Activated naive CD4-positive, alpha-beta T cell treated with anti-CD3 and anti-CD28 coated beads, Interleukin-2, amount 50 U/mL, for 72 hours (primary cell): ENCODE results near the gene WDR1. TPM values are rescaled to one million over a fixed set of nuclear protein-coding genes. Genes with fewer than 3 reads are reported as not detected.

Source experiments
- ATAC-seq, 2 donors: fragments of 150-1000 bp; cut with Tn5 transposase; 2 replicates each; pipeline ENCODE4 v1.10.0; 2021; ENCODE audit warnings: mild to moderate bottlenecking in 2 of 2, moderate library complexity in 2 of 2
- DNase-seq, 2 donors: peaks; one replicate each; pipeline ENCODE4 v3.0.0; 2021 to 2022; ENCODE audit warnings: low spot score in 2 of 2
- H3K27ac Mint-ChIP-seq, 2 donors: one replicate each; pipeline ENCODE4 v1.8.0; 2022; ENCODE audit warnings: mild to moderate bottlenecking in 2 of 2, mixed read lengths in 2 of 2
- H3K36me3 Mint-ChIP-seq, 2 donors: one replicate each; pipeline ENCODE4 v1.8.0; 2022; ENCODE audit warnings: mixed read lengths in 2 of 2
- H3K9me3 Mint-ChIP-seq, 2 donors: one replicate each; pipeline ENCODE4 v1.8.0; 2022; ENCODE audit warnings: mixed read lengths in 2 of 2
- total RNA-seq, 2 donors: library from RNA; stranded (reverse); gene quantifications; one replicate each; pipeline ENCODE4 v1.2.3, GENCODE V29; 2022

WDR1 gene
- total RNA-seq, 2 donors from 2014 or later, result 382 to 520 TPM

DNA sequence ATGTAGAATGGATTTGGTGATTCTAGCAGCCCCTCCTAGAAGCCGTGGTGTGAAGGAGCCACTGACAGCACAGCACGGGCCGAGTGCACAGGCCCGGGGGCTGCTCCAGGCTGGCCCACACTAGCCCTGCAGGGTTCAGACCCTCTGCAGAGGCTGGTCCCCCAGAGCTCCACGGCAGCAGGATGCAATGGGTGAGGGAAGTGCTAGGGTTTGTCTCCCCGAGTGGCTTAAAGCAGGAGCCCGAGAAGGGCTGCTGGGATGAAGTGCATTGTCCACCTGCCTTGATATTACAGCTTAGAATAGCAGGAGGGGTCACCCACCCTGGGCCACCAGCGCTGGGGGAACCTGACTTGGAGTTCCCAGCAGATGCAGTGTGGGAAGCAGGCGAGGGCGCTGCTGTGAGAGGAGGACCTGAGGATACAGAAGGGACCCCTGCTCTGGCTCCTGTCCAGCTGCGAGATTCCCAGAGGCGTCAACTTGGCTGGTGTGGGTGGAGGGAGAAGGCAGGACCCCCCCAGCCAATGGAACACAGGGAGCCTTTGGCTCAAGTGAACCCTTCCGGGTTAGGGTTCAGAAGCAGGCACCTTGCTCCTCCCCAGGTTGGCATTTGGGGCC is 30.0 kb downstream of the WDR1 start:
- ATAC-seq, result no peak
- DNase-seq, result peak in 1 of 2 donors; percentile 52

DNA sequence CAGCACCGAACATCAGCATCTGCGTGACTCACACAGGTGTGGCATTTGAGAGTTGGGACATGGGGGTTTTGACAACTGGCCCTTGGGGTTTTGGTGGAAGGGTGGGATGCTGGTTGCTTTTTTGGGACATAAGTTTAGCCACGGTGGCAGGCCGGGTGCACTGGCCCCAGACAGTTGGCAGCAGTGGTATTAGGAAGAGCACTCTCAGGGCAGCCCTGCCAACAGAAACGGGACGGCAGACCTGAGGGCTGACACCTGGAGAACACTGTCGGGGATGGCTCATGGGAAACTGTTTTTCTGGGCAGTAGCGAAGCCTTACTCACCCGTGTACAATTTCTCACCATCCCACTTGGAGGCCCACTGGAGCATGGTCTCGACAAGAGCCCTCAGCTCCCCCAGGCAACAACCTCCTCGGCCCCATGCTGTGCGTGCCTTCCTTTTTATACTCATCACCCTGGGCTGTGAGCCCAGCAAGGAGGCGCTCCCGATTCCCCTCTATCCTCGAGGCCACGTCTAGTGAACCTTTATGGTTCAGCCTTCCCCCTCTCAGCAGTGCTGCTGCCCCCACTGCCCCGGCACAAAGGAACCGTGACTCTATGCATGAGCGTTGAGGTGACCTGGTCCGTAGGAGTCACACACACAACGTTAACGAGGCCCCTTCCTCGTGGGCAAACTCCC is 30.6 kb downstream of the WDR1 start:
- H3K27ac Mint-ChIP-seq, result peak overlapping the region; percentile 57 to 60
- ATAC-seq (no peak), DNase-seq (peak in 1 of 2 donors; percentile 51)
- peaks cover 14 to 24% of the 10 kb centered on the region in 2 donors for H3K36me3 Mint-ChIP-seq
- no peaks in the 10 kb centered on the region for H3K9me3 Mint-ChIP-seq

More for the DNA sequence above, 30.0 kb downstream of the WDR1 start:
- peak overlapping the region; percentile 57 to 79 for H3K27ac Mint-ChIP-seq
- H3K9me3 Mint-ChIP-seq, result no peaks in the 10 kb centered on the region
- H3K36me3 Mint-ChIP-seq, result peaks cover 10 to 21% of the 10 kb centered on the region in 2 donors

DNA sequence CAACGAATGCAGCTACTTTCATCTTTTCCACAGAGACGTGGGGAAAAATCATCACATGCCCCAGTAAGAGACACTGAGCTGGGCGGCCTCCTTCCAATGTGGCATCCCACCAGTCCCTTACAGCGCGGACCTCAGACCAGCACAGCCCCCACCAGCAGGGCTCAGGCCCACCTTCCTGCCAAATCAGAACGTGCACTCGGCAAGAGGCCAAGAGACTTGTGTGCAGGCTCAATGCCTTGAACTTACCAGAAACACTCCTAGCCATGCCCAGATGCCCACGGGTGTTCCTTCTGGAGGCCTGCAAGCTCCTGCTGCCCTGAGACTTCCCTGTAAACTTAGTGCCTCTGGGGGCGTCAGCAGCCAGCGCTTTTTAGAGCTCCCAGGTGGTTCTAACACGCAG is 31.2 kb downstream of the WDR1 start:
- Mint-ChIP-seq H3K36me3 (peaks cover 17 to 25% of the 10 kb centered on the region in 2 donors), H3K27ac (peak overlapping the region in 1 of 2 donors; percentile 60), H3K9me3 (no peaks in the 10 kb centered on the region)
- DNase-seq, result peak in 1 of 2 donors; percentile 23
- ATAC-seq, result no peak

DNA sequence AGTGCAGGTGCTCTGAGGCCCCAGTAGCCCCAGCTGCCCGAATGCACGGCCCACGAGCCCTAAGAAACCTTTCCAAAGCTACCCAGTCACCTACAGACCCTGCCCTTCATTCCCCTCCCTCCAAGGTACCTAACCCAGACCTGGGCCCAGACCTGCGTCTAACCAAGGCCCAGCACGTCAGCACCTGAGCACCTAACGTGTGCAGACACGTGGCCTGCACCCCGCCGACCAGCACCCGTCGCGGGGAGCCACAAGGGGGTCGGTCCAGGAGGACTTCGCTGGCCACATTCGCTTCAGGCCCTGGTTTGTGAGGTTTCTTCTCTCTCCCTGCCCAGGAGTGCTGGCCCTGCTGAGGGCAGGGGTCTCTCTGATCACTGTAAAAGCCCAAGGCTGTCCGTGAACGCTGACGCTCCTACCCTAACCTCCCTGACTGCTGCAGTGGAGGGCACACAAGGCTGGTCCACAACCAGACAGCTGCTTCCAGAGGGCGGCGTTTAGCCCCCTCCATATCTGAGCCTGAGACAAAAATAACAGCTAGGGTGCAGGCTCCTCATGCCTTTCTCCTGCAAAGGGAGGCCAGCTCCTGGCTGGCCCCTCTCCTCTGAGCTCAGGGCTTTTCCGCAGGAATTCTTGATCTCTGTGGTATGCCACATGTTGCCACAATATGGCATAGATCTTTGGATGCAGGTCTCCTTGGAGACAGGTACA is 31.8 kb downstream of the WDR1 start:
- DNase-seq, result peak in 1 of 2 donors; percentile 42
- no peak for ATAC-seq
- peaks cover 17 to 25% of the 10 kb centered on the region in 2 donors for H3K36me3 Mint-ChIP-seq
- H3K9me3 Mint-ChIP-seq, result no peaks in the 10 kb centered on the region
- peak overlapping the region; percentile 60 to 72 for H3K27ac Mint-ChIP-seq

DNA sequence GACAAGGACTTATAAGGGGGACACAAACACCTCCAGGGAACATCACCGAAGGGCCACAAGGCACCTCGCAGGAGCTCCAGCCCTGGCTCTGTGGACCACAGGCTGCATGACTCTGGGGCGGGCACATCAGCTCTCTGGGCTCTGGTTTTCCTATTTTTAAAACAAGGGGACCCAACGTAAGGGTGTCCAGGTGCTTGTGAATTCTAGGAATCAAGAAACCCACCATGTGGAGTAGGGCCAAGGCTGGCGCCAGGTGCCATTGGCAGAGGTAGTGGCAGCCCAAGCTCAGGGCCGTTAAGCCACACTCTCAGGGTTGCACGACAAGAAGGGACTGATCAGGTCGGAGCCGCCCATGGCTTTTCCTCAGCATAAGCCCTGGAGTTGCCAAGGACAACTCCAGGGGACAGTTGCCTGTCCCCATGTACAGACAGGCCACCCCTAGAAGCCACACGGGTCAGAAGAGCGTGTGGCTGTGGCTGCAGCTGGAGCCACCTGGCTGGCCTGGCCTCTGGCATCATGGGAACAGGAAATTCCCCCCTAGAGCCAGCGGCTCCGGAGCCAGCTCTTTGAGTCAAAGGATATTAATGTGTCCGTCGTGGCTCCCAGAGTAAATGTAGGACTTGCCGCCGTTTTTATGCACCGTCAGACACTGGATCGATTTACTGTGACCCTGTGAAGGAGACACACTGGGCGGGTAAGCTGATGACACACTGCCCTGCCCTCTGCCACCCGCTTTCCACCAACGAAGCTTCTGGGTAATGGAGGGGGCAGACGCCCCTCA is 32.5 kb downstream of the WDR1 start:
- H3K27ac Mint-ChIP-seq, result peak overlapping the region; percentile 60 to 72
- no peaks in the 10 kb centered on the region for H3K9me3 Mint-ChIP-seq
- no peak for ATAC-seq
- peak in 1 of 2 donors; percentile 50 for DNase-seq
- peaks cover 21 to 30% of the 10 kb centered on the region in 2 donors for H3K36me3 Mint-ChIP-seq

DNA sequence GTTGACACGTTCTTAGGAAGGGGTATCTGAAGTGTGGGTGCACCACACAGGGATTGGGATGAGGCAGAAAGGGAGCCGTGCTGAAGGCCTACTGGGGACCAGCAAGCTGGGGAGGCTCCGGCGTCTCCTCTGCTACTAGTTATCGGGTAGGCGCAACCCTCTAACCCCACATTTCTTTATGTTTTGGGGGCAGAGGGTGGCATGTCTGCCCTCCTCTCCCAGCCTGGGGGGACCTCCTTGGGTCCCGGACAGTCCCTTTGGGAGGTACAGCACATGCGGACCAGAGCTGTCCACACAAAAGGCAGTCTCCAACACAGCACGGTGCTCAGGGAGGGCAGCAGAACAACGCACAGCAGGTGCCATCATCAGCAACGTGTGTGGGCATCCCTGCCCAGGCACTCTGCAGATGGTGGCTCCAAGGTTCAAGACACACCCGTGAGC is 33.2 kb downstream of the WDR1 start:
- Mint-ChIP-seq H3K9me3 (no peaks in the 10 kb centered on the region), H3K36me3 (peaks cover 21 to 30% of the 10 kb centered on the region in 2 donors), H3K27ac (peak overlapping the region in 1 of 2 donors; percentile 72)
- DNase-seq, result peak in 1 of 2 donors; percentile 45
- no peak for ATAC-seq

DNA sequence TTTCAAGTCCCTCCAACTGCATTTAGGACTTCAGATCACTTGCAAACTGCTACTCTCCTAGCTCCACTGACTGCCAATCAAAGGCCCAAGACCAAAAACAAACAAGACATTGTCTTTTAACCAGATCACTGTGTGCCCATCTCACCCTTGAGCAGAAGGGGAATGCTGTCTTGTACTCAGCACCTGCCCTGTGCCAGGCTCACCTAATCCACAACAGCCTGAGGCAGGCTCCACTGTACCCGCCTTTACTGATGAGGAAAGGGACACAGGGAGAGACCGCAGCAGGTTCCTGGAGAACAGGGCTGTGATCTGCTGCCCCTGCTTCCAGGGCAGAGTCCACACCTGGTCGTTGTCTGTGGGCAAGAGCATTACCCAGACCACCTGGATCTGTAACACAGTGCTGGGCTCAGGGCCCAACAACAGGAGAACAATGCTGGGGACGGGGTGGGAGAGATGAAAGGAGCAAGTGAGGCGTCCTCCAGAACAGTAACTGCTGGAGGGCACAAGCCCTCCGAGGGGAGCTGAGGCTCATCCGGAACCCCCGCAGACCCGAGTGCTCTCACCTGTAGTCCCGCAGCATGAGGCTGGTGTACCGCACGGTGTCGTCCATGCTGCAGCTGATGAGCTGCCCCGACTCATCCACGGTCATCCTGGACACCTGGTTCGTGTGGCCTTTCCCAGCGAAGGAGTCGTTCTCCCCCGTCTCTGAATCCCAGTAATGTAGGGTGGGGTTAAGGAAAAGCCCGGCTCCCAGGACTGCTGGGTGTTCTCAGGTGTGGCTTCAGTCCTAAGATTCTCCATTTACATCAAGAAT is 33.9 kb downstream of the WDR1 start:
- Mint-ChIP-seq H3K9me3 (no peaks in the 10 kb centered on the region), H3K36me3 (peaks cover 18 to 23% of the 10 kb centered on the region in 2 donors), H3K27ac (peak overlapping the region; percentile 56 to 72)
- ATAC-seq, result no peak
- DNase-seq, result peak in 1 of 2 donors; percentile 39

DNA sequence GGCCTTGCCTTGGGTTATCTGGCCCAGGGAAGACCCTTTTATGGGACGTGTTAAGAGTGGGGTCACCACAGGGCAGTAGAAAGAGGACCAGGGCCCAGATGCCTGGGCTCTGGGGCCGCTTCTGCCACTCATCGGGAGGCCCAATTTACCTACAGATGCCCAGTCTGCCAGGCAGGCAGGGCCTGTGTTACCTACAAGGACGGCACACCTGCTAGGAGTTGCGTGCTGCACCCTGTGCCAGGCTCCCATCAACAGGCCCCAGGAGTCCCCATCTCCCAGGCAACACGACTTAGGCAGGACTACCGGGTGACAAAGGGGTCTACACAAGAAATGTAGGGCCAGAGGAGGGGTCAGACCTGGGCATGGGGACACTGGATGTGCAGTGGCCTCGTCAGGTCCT is 34.6 kb downstream of the WDR1 start:
- peaks cover 11 to 17% of the 10 kb centered on the region in 2 donors for H3K36me3 Mint-ChIP-seq
- ATAC-seq (no peak), DNase-seq (peak in 1 of 2 donors; percentile 45)
- H3K27ac Mint-ChIP-seq, result peak overlapping the region; percentile 56 to 72
- H3K9me3 Mint-ChIP-seq, result no peaks in the 10 kb centered on the region

DNA sequence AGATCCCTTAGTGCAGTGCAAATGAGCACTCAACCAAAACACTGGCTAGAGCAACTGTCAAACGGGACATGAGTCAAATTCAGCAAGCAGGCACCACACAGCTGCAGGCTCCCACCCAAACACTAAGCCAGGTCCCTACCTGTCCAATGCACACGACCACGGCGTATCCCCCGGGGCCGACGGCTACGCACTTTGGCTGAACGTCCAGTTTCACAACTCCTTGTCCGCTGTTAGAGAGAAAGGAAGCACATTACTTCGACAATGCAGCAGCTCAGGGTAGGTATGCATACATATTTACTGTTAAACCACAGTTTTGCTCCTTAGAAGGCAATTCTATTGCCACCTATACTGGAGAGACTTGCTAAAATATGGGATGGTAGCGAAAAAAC is 35.4 kb downstream of the WDR1 start:
- Mint-ChIP-seq H3K27ac (no peak overlapping the region), H3K9me3 (no peaks in the 10 kb centered on the region), H3K36me3 (peaks cover 15 to 20% of the 10 kb centered on the region in 2 donors)
- no peak for DNase-seq
- ATAC-seq, result no peak

DNA sequence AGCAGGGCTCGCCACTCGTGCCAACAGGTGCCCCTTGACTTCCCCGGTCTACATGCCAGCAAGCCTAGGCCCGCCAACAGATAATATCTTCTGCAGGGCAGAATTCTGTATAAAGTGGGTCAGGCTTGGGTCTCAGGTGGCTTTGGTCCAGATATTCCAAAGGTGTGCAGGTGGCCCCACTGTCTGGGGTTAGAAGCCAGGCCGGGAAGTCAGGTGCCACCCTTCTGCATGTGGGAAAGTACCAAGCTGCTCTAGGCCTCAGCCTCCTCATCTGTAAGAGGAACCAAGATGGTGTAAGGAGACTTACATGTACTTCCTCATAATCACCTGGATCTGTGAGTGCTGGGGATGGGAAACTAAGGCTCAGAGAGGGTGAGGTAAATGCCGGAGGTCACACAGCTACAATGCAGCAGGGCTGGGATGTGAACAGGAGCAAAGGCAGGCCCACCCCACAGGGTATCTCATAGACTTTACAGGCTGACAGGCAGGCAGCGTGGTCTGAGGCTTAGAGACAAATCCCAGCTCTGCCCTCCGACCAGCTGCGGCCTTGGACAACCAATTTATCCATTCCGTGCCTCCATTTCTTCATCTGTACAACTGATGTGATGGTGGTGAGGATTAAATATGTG is 35.9 kb downstream of the WDR1 start:
- Mint-ChIP-seq H3K36me3 (peaks cover 17 to 25% of the 10 kb centered on the region in 2 donors), H3K27ac (no peak overlapping the region), H3K9me3 (no peaks in the 10 kb centered on the region)
- ATAC-seq (no peak), DNase-seq (peak in 1 of 2 donors; percentile 11)

DNA sequence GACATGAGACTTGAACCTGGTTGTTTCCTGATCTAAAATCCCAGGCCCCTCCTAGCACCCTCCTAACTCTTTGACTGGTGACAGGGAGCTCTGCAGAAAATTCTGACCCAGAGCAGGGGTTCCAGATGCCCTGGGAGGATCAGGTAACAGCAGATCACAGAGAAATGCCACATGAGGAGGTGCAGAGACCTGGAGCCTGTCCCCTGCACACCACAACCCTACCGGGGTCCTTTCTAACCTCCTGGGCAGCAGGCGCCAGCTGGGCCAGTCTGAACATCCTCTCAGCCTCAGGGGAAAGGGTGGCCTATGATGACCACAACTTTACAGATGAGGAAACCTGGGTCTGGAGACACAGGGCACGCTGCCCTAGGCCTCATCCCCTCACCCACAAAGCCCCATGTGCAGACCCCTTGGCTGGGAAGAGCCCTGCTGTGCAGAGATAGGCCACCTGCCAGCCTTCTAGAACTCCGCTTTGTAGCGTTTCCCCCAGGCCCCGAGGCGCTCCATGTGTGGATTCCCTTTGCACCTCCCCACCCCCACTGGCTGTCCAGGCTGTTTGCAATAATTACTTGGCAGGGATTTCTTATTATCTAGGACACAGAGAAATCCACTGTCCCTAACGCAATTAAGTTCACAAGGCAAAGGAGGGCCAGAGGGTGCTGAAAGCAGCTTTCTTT is 36.5 kb downstream of the WDR1 start:
- H3K9me3 Mint-ChIP-seq, result no peaks in the 10 kb centered on the region
- ATAC-seq (no peak), DNase-seq (peak in 1 of 2 donors; percentile 6)
- H3K36me3 Mint-ChIP-seq, result peaks cover 17 to 23% of the 10 kb centered on the region in 2 donors
- peak overlapping the region in 1 of 2 donors; percentile 81 for H3K27ac Mint-ChIP-seq

DNA sequence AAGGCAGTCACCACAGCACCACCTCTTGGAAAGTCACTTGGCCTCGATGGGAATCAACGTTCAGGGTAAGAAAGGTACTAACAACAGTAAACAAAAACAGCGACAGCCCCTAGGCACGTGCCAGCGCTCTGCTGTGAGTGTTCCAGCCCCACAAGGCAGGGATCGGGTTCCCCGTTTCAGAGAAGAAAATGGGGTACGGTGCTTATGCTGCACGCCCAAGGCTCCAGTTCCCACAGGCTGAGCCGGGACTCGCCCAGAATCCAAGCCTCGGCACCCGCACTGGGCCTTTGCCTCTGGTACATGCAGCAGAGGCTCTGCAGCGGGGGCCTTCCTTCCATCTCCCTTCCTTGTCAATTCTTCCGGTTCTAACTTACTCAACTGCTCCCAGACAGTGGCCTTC is 37.3 kb downstream of the WDR1 start:
- Mint-ChIP-seq H3K27ac (peak overlapping the region; percentile 62 to 81), H3K9me3 (no peaks in the 10 kb centered on the region), H3K36me3 (peaks cover 23 to 26% of the 10 kb centered on the region in 2 donors)
- ATAC-seq (no peak), DNase-seq (no peak)

DNA sequence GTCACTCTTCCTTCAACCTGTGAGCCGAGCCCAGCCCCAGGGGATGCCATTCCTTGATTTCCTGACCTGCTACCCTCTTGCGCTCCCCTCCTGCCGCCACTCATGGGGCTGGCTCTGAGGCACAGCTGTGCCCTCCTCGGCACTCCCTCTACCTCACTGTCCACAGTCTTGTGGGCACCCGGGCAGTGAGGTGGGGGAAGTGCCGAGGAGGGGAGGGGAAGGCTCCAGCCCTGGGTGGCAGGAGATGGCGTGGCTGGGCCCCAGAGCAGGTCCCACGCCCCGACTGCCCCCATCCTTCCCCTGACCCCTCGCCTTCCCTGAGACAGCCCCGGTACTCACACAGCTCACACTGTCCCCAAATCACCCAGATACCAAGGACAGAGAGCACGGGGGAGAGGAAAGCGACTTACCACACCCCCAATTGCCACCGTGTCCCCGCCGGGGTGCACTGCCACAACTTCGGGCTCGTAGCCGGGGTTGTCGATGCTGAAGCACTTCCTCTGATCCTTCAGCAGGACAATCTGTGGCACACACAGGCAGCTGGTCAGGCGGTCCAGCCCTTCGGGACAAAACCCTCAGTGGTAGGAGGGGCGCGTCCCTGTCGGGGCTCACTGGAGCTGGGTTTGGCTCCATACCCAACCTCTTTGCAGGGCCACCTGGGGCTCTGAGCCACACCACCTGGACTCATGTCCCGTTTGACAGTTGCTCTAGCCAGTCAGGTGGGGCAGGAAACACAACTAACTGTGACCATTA is 37.9 kb downstream of the WDR1 start:
- ATAC-seq (no peak), DNase-seq (no peak)
- no peaks in the 10 kb centered on the region for H3K9me3 Mint-ChIP-seq
- H3K36me3 Mint-ChIP-seq, result peaks cover 23 to 28% of the 10 kb centered on the region in 2 donors
- H3K27ac Mint-ChIP-seq, result peak overlapping the region; percentile 62 to 85
